GM18867 (cell line): ENCODE data around the gene CYREN.
"Not testable (repeated sequence)": the region's sequence is repeated elsewhere in the genome, so short reads cannot be mapped to it uniquely, and the experiment has no call there.

Experiments used
- ATAC-seq: cut with Tn5 transposase; IDR thresholded peaks from one replicate; pipeline ENCODE4 v1.9.1; 2021; ENCODE audit warnings: mild to moderate bottlenecking, moderate library complexity; ENCODE audit not compliant: unreplicated experiment

CYREN gene

GRCh38 chr7:135179321-135179925 lies 8.9 kb upstream of the CYREN start:
- ATAC-seq = no peak

GRCh38 chr7:135178364-135178763 lies 7.9 kb upstream of the CYREN start:
- ATAC-seq = no peak

DNA sequence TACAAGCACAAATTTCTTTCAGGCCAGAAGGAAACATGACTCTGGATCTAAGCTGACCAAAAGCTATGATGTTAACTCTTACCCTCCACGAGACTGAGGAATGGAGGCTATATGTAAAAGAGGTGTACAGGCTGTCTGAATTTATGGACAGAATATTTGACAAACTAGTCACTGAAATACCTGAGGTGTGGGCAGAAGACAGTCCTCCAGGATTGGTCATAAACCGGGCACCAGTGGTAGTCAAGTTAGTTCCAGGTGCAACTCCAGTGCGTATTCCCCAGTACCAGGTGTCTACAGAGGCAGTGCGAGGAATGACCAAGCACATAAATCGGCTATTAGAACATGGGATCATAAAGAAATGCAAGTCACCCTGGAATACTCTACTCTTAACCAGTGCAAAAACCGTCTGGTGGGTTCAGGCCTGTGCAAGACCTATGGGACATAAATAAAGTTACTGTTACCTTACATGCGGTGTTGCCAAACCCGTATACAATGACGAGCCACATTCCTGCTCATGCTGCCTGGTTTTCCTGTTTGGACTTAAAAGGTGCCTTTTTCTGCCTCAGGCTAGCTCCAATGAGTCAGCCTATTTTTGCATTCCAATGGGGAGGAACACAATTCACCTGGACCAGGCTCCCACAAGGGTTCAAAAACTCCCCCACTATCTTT lies 6.7 kb upstream of the CYREN start:
- ATAC-seq = no peak

DNA sequence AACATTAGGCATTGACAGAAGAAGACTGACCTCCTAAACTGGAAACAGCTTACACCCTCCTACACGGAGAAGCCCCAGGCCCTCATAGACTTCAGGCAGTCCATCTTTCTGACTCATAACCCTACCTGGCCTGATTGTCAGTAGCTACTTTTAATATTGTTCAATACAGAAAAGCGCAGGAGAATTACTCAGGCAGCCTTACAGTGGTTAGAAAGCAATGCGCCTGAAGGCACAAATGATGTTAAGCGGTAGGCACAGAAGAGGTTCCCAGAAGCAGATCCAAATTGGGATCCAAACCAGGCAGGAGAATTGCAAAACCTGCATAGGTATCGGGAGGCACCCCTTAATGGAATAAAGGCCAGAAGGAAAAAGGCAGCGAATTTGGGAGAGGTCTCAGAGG lies 5.4 kb upstream of the CYREN start:
- ATAC-seq = no peak

GRCh38 chr7:135174941-135175340 lies 4.4 kb upstream of the CYREN start:
- no peak for ATAC-seq

GRCh38 chr7:135173916-135174315 lies 3.4 kb upstream of the CYREN start:
- not testable (repeated sequence) for ATAC-seq

- not testable (repeated sequence) for ATAC-seq
These were observed 1.2 kb upstream of the CYREN start for GRCh38 chr7:135171581-135172291.

- ATAC-seq = peak; percentile 26
These were observed 533 bp upstream of the CYREN start for GRCh38 chr7:135170998-135171481.

DNA sequence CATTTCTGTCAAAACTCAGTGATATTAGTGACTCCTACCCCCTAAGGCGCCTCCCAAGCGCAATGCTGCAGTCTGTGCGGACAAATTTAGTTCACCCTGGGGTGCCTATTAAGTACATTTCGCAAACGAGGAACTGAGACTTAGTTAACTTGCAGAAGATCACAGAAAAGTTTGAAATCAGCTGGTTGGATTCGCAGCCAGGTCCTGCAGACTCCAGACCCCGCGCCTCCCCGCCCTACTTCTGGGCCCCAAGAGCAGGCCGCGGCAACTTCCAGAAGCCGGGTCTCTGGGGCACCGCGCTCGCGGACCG lies 588 bp downstream of the CYREN start:
- peak; percentile 13 for ATAC-seq

DNA sequence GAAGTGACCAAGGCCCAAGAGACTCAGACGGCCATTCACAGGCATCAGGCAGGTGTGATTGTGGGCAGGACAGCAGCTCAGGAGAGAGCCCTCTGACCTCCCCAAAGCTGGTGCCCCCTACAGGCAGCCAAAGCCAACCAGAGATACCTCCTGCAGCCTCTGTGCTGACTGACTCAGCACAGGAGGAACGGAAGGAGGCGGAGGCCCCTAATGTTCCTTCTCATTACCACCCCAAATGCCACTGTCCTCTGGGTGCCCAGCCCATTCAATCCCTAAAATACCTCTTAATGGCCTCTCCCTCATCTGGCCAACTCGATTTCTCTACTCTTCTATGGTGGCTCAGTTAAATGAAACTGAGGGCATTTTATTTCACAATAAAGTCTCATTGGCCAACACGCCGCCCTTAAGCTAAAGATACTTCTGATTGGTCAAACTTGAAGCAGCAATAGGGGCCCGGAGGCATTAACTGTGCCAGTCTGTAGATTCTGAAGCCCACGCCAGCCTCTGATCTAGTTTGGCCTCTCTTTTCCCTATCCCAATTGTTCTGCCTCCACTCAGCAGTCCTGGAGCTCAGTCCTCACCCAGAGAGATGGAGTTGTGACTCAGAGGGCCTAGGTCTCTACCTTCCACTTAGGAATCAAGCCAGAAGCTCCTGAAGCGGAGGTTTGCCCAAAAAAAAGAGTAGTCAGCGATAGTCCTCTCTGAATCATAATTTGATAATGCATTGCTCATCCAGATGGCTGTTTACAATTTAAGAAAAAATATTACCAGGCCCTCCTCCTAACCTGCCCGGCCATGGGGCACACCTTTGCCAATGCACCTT lies 1.2 kb downstream of the CYREN start:
- ATAC-seq = peak; percentile 57

DNA sequence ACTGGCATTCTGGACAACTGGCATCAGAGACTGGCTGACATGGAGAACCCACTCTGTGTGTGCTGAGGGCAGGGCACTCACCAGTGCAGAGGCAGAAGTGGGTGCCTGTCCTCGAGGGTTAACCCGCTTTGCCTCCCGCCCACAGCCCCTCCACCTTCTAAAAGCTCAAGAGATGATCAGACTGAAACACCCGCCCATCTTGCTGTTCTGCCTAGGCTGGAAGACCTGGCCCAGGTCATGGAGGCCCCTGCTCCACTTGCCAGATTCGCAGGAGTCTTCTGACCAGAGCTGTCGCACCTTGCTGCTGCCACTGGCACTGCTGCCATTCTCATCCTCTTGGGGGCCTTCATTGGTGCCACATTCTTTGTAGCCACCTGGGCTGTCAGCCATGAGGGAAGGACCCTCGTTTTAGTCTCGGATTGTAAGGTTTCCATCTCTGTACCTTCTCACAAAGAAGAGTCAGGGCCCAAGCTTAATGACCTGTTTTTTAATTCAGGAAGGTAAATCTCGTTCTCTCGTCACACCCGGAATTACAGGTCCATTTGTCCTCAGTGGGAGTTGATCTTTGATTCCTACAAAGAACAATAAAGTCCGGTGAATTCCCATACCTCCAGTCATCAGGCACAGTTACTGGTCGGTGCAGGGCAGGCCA lies 1.9 kb downstream of the CYREN start:
- no peak for ATAC-seq

GRCh38 chr7:135168001-135168400 lies 2.5 kb downstream of the CYREN start:
- ATAC-seq = no peak

GRCh38 chr7:135167365-135167917 lies 3.1 kb downstream of the CYREN start:
- ATAC-seq = no peak

DNA sequence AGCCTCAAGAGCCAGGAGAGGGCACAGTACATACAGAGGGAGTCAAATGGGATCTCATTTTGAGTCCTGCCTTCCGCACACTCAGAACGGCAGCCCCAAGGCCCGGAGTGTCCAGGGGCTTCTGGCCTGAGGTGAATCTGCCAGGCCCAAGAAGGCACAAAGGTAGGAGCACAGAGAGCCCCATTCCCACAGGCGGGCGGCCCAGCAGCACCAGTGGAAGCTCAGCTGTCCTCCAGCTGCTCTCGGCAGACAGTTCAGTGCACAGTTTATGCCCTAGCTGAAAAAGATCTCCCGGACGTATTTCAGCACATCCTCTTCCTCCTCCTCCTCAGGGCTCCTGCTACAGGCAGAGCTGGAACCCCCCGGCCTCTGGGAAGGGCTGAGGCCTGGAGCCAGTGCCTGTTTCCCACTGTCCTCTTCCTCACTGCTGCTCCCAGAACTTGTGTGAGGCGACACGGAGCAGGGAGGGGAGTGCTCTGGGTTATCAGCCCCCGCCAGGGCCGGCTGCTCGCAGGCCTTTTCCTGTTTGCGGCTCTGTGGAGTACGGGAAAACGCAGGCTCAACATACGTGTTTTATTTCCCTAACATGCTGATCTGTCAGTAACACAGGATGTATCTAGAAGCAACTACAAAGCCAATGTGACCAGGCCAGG lies 4.0 kb downstream of the CYREN start:
- ATAC-seq = no peak

- no peak for ATAC-seq
These were observed 4.6 kb downstream of the CYREN start for GRCh38 chr7:135165862-135166261.

- no peak for ATAC-seq
These were observed 6.0 kb downstream of the CYREN start for GRCh38 chr7:135164357-135165061.

- no peak for ATAC-seq
These were observed 8.0 kb downstream of the CYREN start for GRCh38 chr7:135162382-135163001.

GRCh38 chr7:135161669-135162068 lies 8.8 kb downstream of the CYREN start:
- ATAC-seq = no peak
